T-helper 2 cell treated with Interferon-gamma antibody and Interleukin-4, amounts not matched to agents 5 μg/mL and 100 μg/mL, for 36 hours (primary cell): Measurements from ENCODE around the gene TRAPPC12.
"Not testable (repeated sequence)": the region's sequence is repeated elsewhere in the genome, so short reads cannot be mapped to it uniquely, and the experiment has no call there.

Source experiments
- DNase-seq: peaks from one replicate; pipeline ENCODE4 v3.0.0; 2021; ENCODE audit warnings: low spot score
- H3K27ac Mint-ChIP-seq: one replicate; pipeline ENCODE4 v1.8.0; 2021; ENCODE audit warnings: mild to moderate bottlenecking, mixed read lengths
- H3K27me3 Mint-ChIP-seq: one replicate; pipeline ENCODE4 v1.8.0; 2021; ENCODE audit warnings: low read depth, mixed read lengths
- H3K36me3 Mint-ChIP-seq: one replicate; pipeline ENCODE4 v1.8.0; 2021; ENCODE audit warnings: low read depth, mixed read lengths
- H3K4me1 Mint-ChIP-seq: one replicate; pipeline ENCODE4 v1.8.0; 2021; ENCODE audit warnings: low read depth, mixed read lengths
- H3K4me3 Mint-ChIP-seq: one replicate; pipeline ENCODE4 v1.8.0; 2022; ENCODE audit warnings: mild to moderate bottlenecking, moderate library complexity, mixed read lengths
- H3K9me3 Mint-ChIP-seq: one replicate; pipeline ENCODE4 v1.8.0; 2021; ENCODE audit warnings: mixed read lengths

Gene TRAPPC12

GRCh38 chr2:3442185-3442584, 62.7 kb downstream of the TRAPPC12 start:
- no peak for DNase-seq
- Mint-ChIP-seq H3K4me3 (no peak overlapping the region), H3K4me1 (peaks cover 4% of the 10 kb centered on the region), H3K36me3 (peaks cover 8% of the 10 kb centered on the region), H3K9me3 (no peaks in the 10 kb centered on the region), H3K27me3 (no peaks in the 10 kb centered on the region), H3K27ac (no peak overlapping the region)

GRCh38 chr2:3443083-3443482, 63.6 kb downstream of the TRAPPC12 start:
- Mint-ChIP-seq H3K4me1 (peaks cover 4% of the 10 kb centered on the region), H3K27ac (no peak overlapping the region), H3K9me3 (no peaks in the 10 kb centered on the region), H3K27me3 (no peaks in the 10 kb centered on the region), H3K36me3 (peaks cover 11% of the 10 kb centered on the region), H3K4me3 (no peak overlapping the region)
- no peak for DNase-seq

GRCh38 chr2:3443506-3444084, 64.1 kb downstream of the TRAPPC12 start:
- H3K36me3 Mint-ChIP-seq: peaks cover 11% of the 10 kb centered on the region
- H3K4me3 Mint-ChIP-seq: no peak overlapping the region
- no peaks in the 10 kb centered on the region for H3K9me3 Mint-ChIP-seq
- H3K27me3 Mint-ChIP-seq: no peaks in the 10 kb centered on the region
- no peak for DNase-seq
- no peak overlapping the region for H3K27ac Mint-ChIP-seq
- peaks cover 4% of the 10 kb centered on the region for H3K4me1 Mint-ChIP-seq

GRCh38 chr2:3445891-3446290, 66.4 kb downstream of the TRAPPC12 start:
- DNase-seq: no peak
- H3K4me3 Mint-ChIP-seq: no peak overlapping the region
- no peaks in the 10 kb centered on the region for H3K27me3 Mint-ChIP-seq
- H3K36me3 Mint-ChIP-seq: peaks cover 14% of the 10 kb centered on the region
- H3K9me3 Mint-ChIP-seq: no peaks in the 10 kb centered on the region
- H3K27ac Mint-ChIP-seq: no peak overlapping the region
- H3K4me1 Mint-ChIP-seq: peaks cover 4% of the 10 kb centered on the region

- H3K27ac Mint-ChIP-seq: no peak overlapping the region
- H3K9me3 Mint-ChIP-seq: no peaks in the 10 kb centered on the region
- no peak for DNase-seq
Measured at GRCh38 chr2:3446381-3446780, 66.9 kb downstream of the TRAPPC12 start.

GRCh38 chr2:3447186-3447585, 67.7 kb downstream of the TRAPPC12 start:
- H3K27ac Mint-ChIP-seq, DNase-seq, H3K9me3 Mint-ChIP-seq, H3K4me1 Mint-ChIP-seq, H3K4me3 Mint-ChIP-seq, H3K27me3 Mint-ChIP-seq: not testable (repeated sequence)
- peaks cover 17% of the 10 kb centered on the region for H3K36me3 Mint-ChIP-seq

More at GRCh38 chr2:3446381-3446780, 66.9 kb downstream of the TRAPPC12 start:
- no peak overlapping the region for H3K4me3 Mint-ChIP-seq
- H3K4me1 Mint-ChIP-seq: peaks cover 3% of the 10 kb centered on the region
- no peaks in the 10 kb centered on the region for H3K27me3 Mint-ChIP-seq
- peaks cover 17% of the 10 kb centered on the region for H3K36me3 Mint-ChIP-seq

GRCh38 chr2:3447789-3448317, 68.4 kb downstream of the TRAPPC12 start:
- Mint-ChIP-seq H3K4me3 (no peak overlapping the region), H3K36me3 (peaks cover 17% of the 10 kb centered on the region), H3K4me1 (no peaks in the 10 kb centered on the region), H3K27ac (no peak overlapping the region), H3K27me3 (no peaks in the 10 kb centered on the region), H3K9me3 (no peaks in the 10 kb centered on the region)
- DNase-seq: no peak

GRCh38 chr2:3448441-3448911, 69.0 kb downstream of the TRAPPC12 start:
- H3K4me1 Mint-ChIP-seq, H3K27me3 Mint-ChIP-seq, H3K27ac Mint-ChIP-seq, H3K9me3 Mint-ChIP-seq, DNase-seq, H3K4me3 Mint-ChIP-seq: not testable (repeated sequence)
- H3K36me3 Mint-ChIP-seq: peaks cover 17% of the 10 kb centered on the region

- no peak overlapping the region for H3K27ac Mint-ChIP-seq
- H3K4me3 Mint-ChIP-seq: no peak overlapping the region
- H3K4me1 Mint-ChIP-seq: no peaks in the 10 kb centered on the region
- H3K36me3 Mint-ChIP-seq: peaks cover 17% of the 10 kb centered on the region
- no peaks in the 10 kb centered on the region for H3K9me3 Mint-ChIP-seq
- no peaks in the 10 kb centered on the region for H3K27me3 Mint-ChIP-seq
- no peak for DNase-seq
Measured at GRCh38 chr2:3449086-3449485, 69.6 kb downstream of the TRAPPC12 start.

- Mint-ChIP-seq H3K4me1 (no peaks in the 10 kb centered on the region), H3K27ac (no peak overlapping the region), H3K4me3 (no peak overlapping the region), H3K36me3 (peaks cover 17% of the 10 kb centered on the region), H3K27me3 (no peaks in the 10 kb centered on the region), H3K9me3 (no peaks in the 10 kb centered on the region)
- DNase-seq: no peak
Measured at GRCh38 chr2:3449936-3450335, 70.4 kb downstream of the TRAPPC12 start.

GRCh38 chr2:3450385-3451010, 71.0 kb downstream of the TRAPPC12 start:
- no peak overlapping the region for H3K27ac Mint-ChIP-seq
- H3K9me3 Mint-ChIP-seq: no peaks in the 10 kb centered on the region
- no peaks in the 10 kb centered on the region for H3K27me3 Mint-ChIP-seq
- H3K36me3 Mint-ChIP-seq: peaks cover 17% of the 10 kb centered on the region
- DNase-seq: no peak
- no peak overlapping the region for H3K4me3 Mint-ChIP-seq
- peaks cover 2% of the 10 kb centered on the region for H3K4me1 Mint-ChIP-seq

GRCh38 chr2:3451169-3451568, 71.7 kb downstream of the TRAPPC12 start:
- Mint-ChIP-seq H3K4me1 (peaks cover 2% of the 10 kb centered on the region), H3K36me3 (peaks cover 19% of the 10 kb centered on the region), H3K27me3 (no peaks in the 10 kb centered on the region), H3K27ac (peak overlapping the region; percentile 37), H3K4me3 (no peak overlapping the region), H3K9me3 (no peaks in the 10 kb centered on the region)
- DNase-seq: no peak

- DNase-seq: no peak
- Mint-ChIP-seq H3K27ac (no peak overlapping the region), H3K4me1 (peaks cover 2% of the 10 kb centered on the region), H3K36me3 (peaks cover 20% of the 10 kb centered on the region), H3K4me3 (no peak overlapping the region), H3K9me3 (no peaks in the 10 kb centered on the region), H3K27me3 (no peaks in the 10 kb centered on the region)
Measured at GRCh38 chr2:3451926-3452671, 72.6 kb downstream of the TRAPPC12 start.
